PFSK-1 (cell line): ENCODE results near the gene FBLIM1.

Experiments used
- FOXP2 ChIP-seq: optimal IDR thresholded peaks from 2 replicates; pipeline ENCODE3; 2011; ENCODE audit warnings: borderline replicate concordance, control low read depth, inconsistent platforms; ENCODE audit not compliant: insufficient read depth; ENCODE audit errors: extremely low read length, extremely low read depth
- POLR2AphosphoS5 ChIP-seq: IDR thresholded peaks from 2 replicates; pipeline ENCODE4 v1.6.1; 2012; ENCODE audit warnings: low read depth, mild to moderate bottlenecking, control low read depth, low read length, moderate library complexity
- REST ChIP-seq, 2 experiments: IDR thresholded peaks; 2 replicates each; pipeline versions ENCODE4 v1.6.1 to v1.8.0; 2011 to 2012; ENCODE audit warnings: low read depth in 2 of 2, low read length in 2 of 2, control low read depth in 1 of 2, inconsistent platforms in 1 of 2, mild to moderate bottlenecking in 1 of 2, moderate library complexity in 1 of 2; ENCODE audit not compliant: insufficient read depth in 1 of 2
- SIN3A ChIP-seq: IDR thresholded peaks from 2 replicates; pipeline ENCODE4 v1.6.1; 2012; ENCODE audit warnings: mild to moderate bottlenecking, low read length, moderate library complexity, borderline replicate concordance; ENCODE audit not compliant: insufficient read depth
- TAF1 ChIP-seq: IDR thresholded peaks from 2 replicates; pipeline ENCODE4 v1.6.1; 2012; ENCODE audit warnings: low read length, control low read depth, borderline replicate concordance; ENCODE audit not compliant: insufficient read depth

GRCh38 chr1:15767941-15768340 is 9.3 kb downstream of the FBLIM1 start:
- TF ChIP-seq SIN3A (no peak), REST (IDR thresholded peaks at IDR 0.05; ENCODE audit: insufficient read depth in 1 of 2, low read depth in 2 of 2, low read length in 2 of 2) (no peak), POLR2AphosphoS5 (no peak), TAF1 (no peak), FOXP2 (no peak)
